Tibial artery (tissue), 4 donors: ENCODE measurements around the gene DNAH8.

Experiments used
- DNase-seq, 2 donors: peaks; one replicate each; pipeline ENCODE4 v3.0.0-alpha.2; 2019
- H3K27ac ChIP-seq, 2 donors: fragments of 200-600 bp; sonication (generic) in 1 of 2; 1 replicate in 1 of 2; 2 replicates in 1 of 2; pipeline ENCODE4 v1.5.1; 2018 to 2019; ENCODE audit warnings: mild to moderate bottlenecking in 1 of 2
- H3K27me3 ChIP-seq, 2 donors: fragments of 200-600 bp; sonication (generic) in 1 of 2; one replicate each; pipeline versions ENCODE4 v1.5.1 to v1.6.0; 2016 to 2019
- H3K36me3 ChIP-seq, 3 donors: fragments of 200-600 bp; sonication (generic) in 2 of 3; one replicate each; pipeline ENCODE4 v1.5.1; 2016 to 2019; ENCODE audit warnings: mild to moderate bottlenecking in 2 of 3
- H3K4me1 ChIP-seq, 4 donors: fragments of 200-600 bp; sonication (generic) in 2 of 4; 1 replicate in 3 of 4; 2 replicates in 1 of 4; pipeline ENCODE4 v1.5.1; 2016 to 2019
- H3K4me3 ChIP-seq, 2 donors: fragments of 200-600 bp; sonication (generic) in 1 of 2; 1 replicate in 1 of 2; 2 replicates in 1 of 2; pipeline ENCODE4 v1.5.1; 2018 to 2019; ENCODE audit warnings: mild to moderate bottlenecking in 2 of 2
- H3K9me3 ChIP-seq, 3 donors: fragments of 200-600 bp; sonication (generic) in 1 of 3; one replicate each; pipeline ENCODE4 v1.5.1; 2016 to 2019
- CTCF ChIP-seq, 2 experiments: fragments of 200-600 bp in 1 of 2; fragments of 450-650 bp in 1 of 2; IDR thresholded peaks; one replicate each; pipeline ENCODE4 v1.5.1; 2017 to 2019; ENCODE audit warnings: antibody characterized with exemption in 2 of 2, mild to moderate bottlenecking in 1 of 2, moderate library complexity in 1 of 2
- intact Hi-C: fragments of 100-400 bp; cut with DNase I; formaldehyde crosslinking; loops from one replicate; pipeline ENCODE4 v1.15.0; 2023; ENCODE audit warnings: low total_unique reads

Gene DNAH8

DNA sequence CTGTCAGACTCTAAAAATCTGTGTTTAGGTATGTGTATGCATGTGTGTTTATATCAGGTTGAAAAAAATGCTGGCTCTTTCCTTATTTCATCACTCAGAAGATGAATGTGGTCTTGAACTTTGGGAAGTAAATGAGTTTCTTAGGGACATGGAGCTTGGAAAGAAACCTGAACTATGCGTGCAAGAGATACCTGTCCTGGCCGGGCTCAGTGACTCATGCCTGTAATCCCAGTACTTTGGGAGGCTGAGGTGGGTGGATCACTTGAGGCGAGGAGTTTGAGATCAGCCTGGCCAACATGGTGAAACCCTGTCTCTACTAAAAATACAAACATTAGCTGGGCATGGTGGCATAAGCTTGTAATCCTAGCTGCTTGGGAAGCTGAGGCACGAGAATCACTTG lies 329.1 kb downstream of the DNAH8 start:
- Histone ChIP-seq H3K4me3 (no peak overlapping the region), H3K9me3 (no peaks in the 10 kb centered on the region), H3K4me1 (peaks cover 0 to 11% (median 10%) of the 10 kb centered on the region in 4 donors), H3K27ac (no peak overlapping the region), H3K27me3 (peaks cover 0 to 50% of the 10 kb centered on the region in 2 donors), H3K36me3 (no peaks in the 10 kb centered on the region)
- intact Hi-C loops: no loop called here
- TF ChIP-seq CTCF (IDR thresholded peaks at IDR 0.05): no peak
- peak in 1 of 2 donors; percentile 15 for DNase-seq

GRCh38 chr6:39047434-39048327 lies 332.6 kb downstream of the DNAH8 start:
- Histone ChIP-seq H3K36me3 (no peaks in the 10 kb centered on the region), H3K4me1 (peaks cover 0 to 13% (median 11%) of the 10 kb centered on the region in 4 donors), H3K27ac (no peak overlapping the region), H3K9me3 (no peaks in the 10 kb centered on the region), H3K27me3 (peaks cover 0 to 51% of the 10 kb centered on the region in 2 donors), H3K4me3 (no peak overlapping the region)
- DNase-seq: peak in 1 of 2 donors; percentile 32
- intact Hi-C loops: no loop called here
- no peak for TF ChIP-seq CTCF (IDR thresholded peaks at IDR 0.05)

GRCh38 chr6:39048481-39049399 lies 333.6 kb downstream of the DNAH8 start, which contains the start of gene GLP1R:
Gene GLP1R, plus strand, starts transcription at chr6:39048781. Its CDS starts 60 bp downstream, at chr6:39048841.
- intact Hi-C loops: no loop called here
- Histone ChIP-seq H3K4me1 (peaks cover 0 to 13% (median 11%) of the 10 kb centered on the region in 4 donors), H3K9me3 (no peaks in the 10 kb centered on the region), H3K27ac (no peak within 1 kb of the TSS), H3K36me3 (no peaks in the 10 kb centered on the region), H3K4me3 (peak within 1 kb of the TSS; percentile 27 to 44), H3K27me3 (peaks cover 0 to 56% of the 10 kb centered on the region in 2 donors)
- TF ChIP-seq CTCF (IDR thresholded peaks at IDR 0.05): no peak
- peak in 1 of 2 donors; percentile 60 for DNase-seq

DNA sequence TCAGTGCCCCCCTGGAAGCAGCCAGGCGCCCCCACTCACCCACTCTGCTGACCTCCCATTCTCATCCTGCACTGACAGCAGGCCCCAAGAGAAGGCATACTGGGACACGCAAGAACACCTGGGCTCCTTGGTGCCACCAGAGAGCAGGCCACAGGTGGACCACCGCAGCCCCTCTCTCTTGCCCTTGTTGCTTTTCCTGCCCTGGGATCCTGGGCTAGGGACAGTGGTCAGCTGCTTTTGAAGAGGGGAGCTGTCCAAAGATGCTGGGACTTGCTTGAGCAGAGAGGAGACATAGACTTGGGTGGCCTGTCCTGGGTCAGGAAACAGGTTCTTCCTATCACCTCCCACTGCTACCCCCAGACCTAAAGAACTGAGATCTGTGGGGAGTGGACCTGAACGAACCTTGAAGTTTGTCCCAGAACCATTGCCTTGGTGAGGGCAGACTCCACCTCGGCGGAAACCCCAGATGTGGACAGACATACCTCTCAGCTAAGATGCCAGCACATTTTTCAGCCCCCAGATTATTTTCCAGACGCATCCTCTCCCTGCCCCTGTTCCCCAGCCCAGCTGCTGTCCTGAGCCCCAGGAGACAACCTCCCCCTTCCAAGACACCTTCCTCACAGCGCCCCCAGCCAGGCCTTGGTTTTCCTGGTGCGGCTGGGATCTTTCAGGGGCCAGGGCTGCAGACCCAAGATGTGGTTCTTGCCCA lies 334.6 kb downstream of the DNAH8 start:
- intact Hi-C loops: no loop called here
- H3K4me1 ChIP-seq: peaks cover 0 to 13% (median 11%) of the 10 kb centered on the region in 4 donors
- H3K4me3 ChIP-seq: no peak overlapping the region
- H3K27me3 ChIP-seq: peaks cover 0 to 61% of the 10 kb centered on the region in 2 donors
- DNase-seq: peak in 1 of 2 donors; percentile 35
- no peak for TF ChIP-seq CTCF (IDR thresholded peaks at IDR 0.05)
- H3K27ac ChIP-seq: no peak overlapping the region
- no peaks in the 10 kb centered on the region for H3K36me3 ChIP-seq
- H3K9me3 ChIP-seq: no peaks in the 10 kb centered on the region
